Liver (tissue), 9 donors: ENCODE measurements around the gene TTLL13. TPM values are rescaled to one million over a fixed set of nuclear protein-coding genes. Genes with fewer than 3 reads are reported as not detected.
A peak's percentile ranks its signal among the peaks of the same experiment; 100 is the strongest.

Source experiments
- DNase-seq: peaks from one replicate; pipeline ENCODE4 v3.0.0-alpha.2; 2017; ENCODE audit warnings: low spot score
- H3K27ac ChIP-seq, 2 donors: one replicate each; pipeline ENCODE4 v1.7.0; 2013; ENCODE audit warnings: inconsistent platforms in 2 of 2, low read length in 2 of 2, control low read depth in 1 of 2, low read depth in 1 of 2, mild to moderate bottlenecking in 1 of 2
- H3K27me3 ChIP-seq, 4 donors: one replicate each; pipeline versions ENCODE4 v1.6.1 to v1.7.0; 2013; ENCODE audit warnings: low read length in 3 of 4, inconsistent platforms in 1 of 4, mild to moderate bottlenecking in 1 of 4, moderate library complexity in 1 of 4; ENCODE audit not compliant: control insufficient read depth in 4 of 4, insufficient read depth in 4 of 4
- H3K36me3 ChIP-seq, 4 donors: one replicate each; pipeline versions ENCODE4 v1.6.1 to v1.7.0; 2013; ENCODE audit warnings: low read length in 3 of 4, mild to moderate bottlenecking in 3 of 4, low read depth in 1 of 4, moderate library complexity in 1 of 4; ENCODE audit not compliant: control insufficient read depth in 4 of 4, insufficient read depth in 3 of 4
- H3K4me1 ChIP-seq, 4 donors: one replicate each; pipeline versions ENCODE4 v1.6.1 to v1.7.0; 2013; ENCODE audit warnings: low read length in 3 of 4, mild to moderate bottlenecking in 3 of 4, moderate library complexity in 1 of 4; ENCODE audit not compliant: control insufficient read depth in 4 of 4, insufficient read depth in 4 of 4
- H3K4me3 ChIP-seq, 3 donors: one replicate each; pipeline versions ENCODE4 v1.6.1 to v1.7.0; 2013; ENCODE audit warnings: low read length in 3 of 3, control low read depth in 1 of 3, low read depth in 1 of 3, mild to moderate bottlenecking in 1 of 3
- H3K9ac ChIP-seq, 2 donors: one replicate each; pipeline ENCODE4 v1.7.0; 2013; ENCODE audit warnings: low read length in 2 of 2, mild to moderate bottlenecking in 2 of 2, moderate library complexity in 2 of 2, control low read depth in 1 of 2, low read depth in 1 of 2
- H3K9me3 ChIP-seq, 4 donors: one replicate each; pipeline versions ENCODE4 v1.6.1 to v1.7.0; 2013; ENCODE audit warnings: low read length in 3 of 4; ENCODE audit not compliant: control insufficient read depth in 4 of 4
- EGR1 ChIP-seq, 2 donors: IDR thresholded peaks; 2 replicates each; pipeline ENCODE4 v1.6.1; 2016 to 2018; ENCODE audit warnings: antibody characterized with exemption in 2 of 2, low read depth in 2 of 2
- FOXA1 ChIP-seq: IDR thresholded peaks from 2 replicates; pipeline ENCODE4 v1.6.1; 2016; ENCODE audit warnings: antibody characterized with exemption
- FOXA2 ChIP-seq: IDR thresholded peaks from 2 replicates; pipeline ENCODE4 v1.6.1; 2016; ENCODE audit warnings: antibody characterized with exemption
- GABPA ChIP-seq, 2 donors: IDR thresholded peaks in 1 of 2; conservative IDR thresholded peaks in 1 of 2; 2 replicates each; pipeline ENCODE4 v1.6.1; 2016; ENCODE audit warnings: antibody characterized with exemption in 2 of 2, mild to moderate bottlenecking in 1 of 2, moderate library complexity in 1 of 2
- HNF4A ChIP-seq, 2 donors: conservative IDR thresholded peaks; 2 replicates each; pipeline ENCODE4 v1.6.1; 2016; ENCODE audit warnings: antibody characterized with exemption in 2 of 2, mild to moderate bottlenecking in 2 of 2
- HNF4G ChIP-seq: IDR thresholded peaks from 2 replicates; pipeline ENCODE4 v1.6.1; 2016; ENCODE audit warnings: antibody characterized with exemption
- JUND ChIP-seq, 2 donors: IDR thresholded peaks; 2 replicates each; pipeline ENCODE4 v1.6.1; 2016; ENCODE audit warnings: antibody characterized with exemption in 2 of 2
- NR2F2 ChIP-seq: IDR thresholded peaks from 2 replicates; pipeline ENCODE4 v1.6.1; 2016; ENCODE audit warnings: antibody characterized with exemption
- RAD21 ChIP-seq, 2 donors: IDR thresholded peaks; 2 replicates each; pipeline ENCODE4 v1.6.1; 2016; ENCODE audit warnings: antibody characterized with exemption in 2 of 2, mild to moderate bottlenecking in 2 of 2
- RXRA ChIP-seq, 2 donors: IDR thresholded peaks; 2 replicates each; pipeline ENCODE4 v1.6.1; 2017 to 2018; ENCODE audit warnings: antibody characterized with exemption in 2 of 2, mild to moderate bottlenecking in 1 of 2
- SP1 ChIP-seq: IDR thresholded peaks from 2 replicates; pipeline ENCODE4 v1.6.1; 2018; ENCODE audit warnings: antibody characterized with exemption, mild to moderate bottlenecking
- TAF1 ChIP-seq: conservative IDR thresholded peaks from 2 replicates; pipeline ENCODE4 v1.6.1; 2016; ENCODE audit warnings: antibody characterized with exemption, mild to moderate bottlenecking
- YY1 ChIP-seq: IDR thresholded peaks from 2 replicates; pipeline ENCODE4 v1.6.1; 2016; ENCODE audit warnings: antibody characterized with exemption, mild to moderate bottlenecking
- WGBS: extraction: QIAGEN DNeasy Blood & Tissue Kit; methylation state at CpG from one replicate; pipeline ENCODE4 v1.1.7; 2013; 5-methylcytosine and 5-hydroxymethylcytosine counted together
- polyA plus RNA-seq, 2 donors: library from polyadenylated mRNA; stranded (reverse) in 1 of 2; unstranded in 1 of 2; fragments of 200-250 nt in 1 of 2; fragments of >200 nt in 1 of 2; fragmentation: Nextera tagmentation in 1 of 2; extraction: Ambion mirVana in 1 of 2; gene quantifications; one replicate each; pipeline versions ENCODE4 v1.2.1 to v1.2.3, GENCODE V29; 2013 to 2015
- total RNA-seq, 2 donors: library from RNA; depleted of rRNA; stranded (reverse); fragments of >200 nt; gene quantifications; one replicate each; pipeline ENCODE4 v1.2.3, GENCODE V29; 2014
- TF ChIP-seq, protein P1 (sequence below): IDR thresholded peaks from 2 replicates; pipeline ENCODE4 v1.6.1; 2016; ENCODE audit warnings: antibody characterized with exemption
- TF ChIP-seq, protein P2 (sequence below): fragments of 150-350 bp; IDR thresholded peaks from 2 replicates; pipeline ENCODE4 v1.5.1; 2017; ENCODE audit warnings: improper control_type of control experiment, low read depth, low read length; ENCODE audit not compliant: missing input control
- TF ChIP-seq, protein P3 (sequence below): IDR thresholded peaks from 2 replicates; pipeline ENCODE4 v1.6.1; 2016; ENCODE audit warnings: antibody characterized with exemption
- TF ChIP-seq, protein P4 (sequence below): IDR thresholded peaks from 2 replicates; pipeline ENCODE4 v1.6.1; 2016; ENCODE audit warnings: antibody characterized with exemption, mild to moderate bottlenecking
- TF ChIP-seq, protein P5 (sequence below): IDR thresholded peaks from 2 replicates; pipeline ENCODE4 v1.6.1; 2016; ENCODE audit warnings: antibody characterized with exemption
- donor health status: healthy.
- donor health status: healthy.
- donor health status: healthy.
- donor health status: healthy.
- donor health status: healthy.

Gene TTLL13
- total and polyA plus RNA-seq, 4 donors = 0.08 to 0.17 TPM; not detected in 2

DNA sequence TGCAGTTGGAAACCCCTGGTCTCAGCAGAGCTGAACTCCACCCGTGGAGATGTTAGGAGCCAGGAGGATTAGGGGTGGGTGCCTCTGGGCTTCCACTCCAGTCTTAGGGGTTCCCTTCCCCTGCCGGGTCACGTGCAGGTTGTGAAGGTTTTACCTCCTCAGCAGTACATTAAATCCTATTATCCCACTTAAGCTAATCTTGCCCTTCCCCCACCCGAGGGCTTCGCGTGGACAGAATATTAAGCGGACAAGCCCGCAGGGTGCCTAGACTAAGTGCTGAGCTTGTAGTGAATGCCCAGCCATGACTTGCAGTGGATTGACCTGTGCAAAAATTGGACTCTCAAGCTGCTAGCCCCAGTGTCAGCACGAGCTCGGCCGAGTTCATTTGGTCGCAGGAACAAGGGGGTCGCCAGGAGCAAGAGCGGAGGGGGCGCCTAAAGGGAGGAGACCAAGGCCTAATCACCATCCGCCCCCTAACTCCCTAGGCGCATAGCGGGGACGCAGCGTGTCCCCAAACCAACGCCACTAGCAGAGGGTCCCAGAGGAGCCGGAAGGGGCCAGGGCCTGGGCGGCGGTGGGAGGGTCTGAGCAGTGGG, 48.7 kb upstream of the TTLL13 start (continued):
- TF ChIP-seq GABPA (IDR thresholded peaks at IDR 0.05 in 1 of 2, conservative IDR thresholded peaks at IDR 0.05 in 1 of 2) (no peak), FOXA1 (no peak), EGR1 (IDR thresholded peaks at IDR 0.05; ENCODE audit: low read depth in 2 of 2) (no peak)
- TF ChIP-seq, protein P1, sequence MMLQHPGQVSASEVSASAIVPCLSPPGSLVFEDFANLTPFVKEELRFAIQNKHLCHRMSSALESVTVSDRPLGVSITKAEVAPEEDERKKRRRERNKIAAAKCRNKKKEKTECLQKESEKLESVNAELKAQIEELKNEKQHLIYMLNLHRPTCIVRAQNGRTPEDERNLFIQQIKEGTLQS = no peak

DNA sequence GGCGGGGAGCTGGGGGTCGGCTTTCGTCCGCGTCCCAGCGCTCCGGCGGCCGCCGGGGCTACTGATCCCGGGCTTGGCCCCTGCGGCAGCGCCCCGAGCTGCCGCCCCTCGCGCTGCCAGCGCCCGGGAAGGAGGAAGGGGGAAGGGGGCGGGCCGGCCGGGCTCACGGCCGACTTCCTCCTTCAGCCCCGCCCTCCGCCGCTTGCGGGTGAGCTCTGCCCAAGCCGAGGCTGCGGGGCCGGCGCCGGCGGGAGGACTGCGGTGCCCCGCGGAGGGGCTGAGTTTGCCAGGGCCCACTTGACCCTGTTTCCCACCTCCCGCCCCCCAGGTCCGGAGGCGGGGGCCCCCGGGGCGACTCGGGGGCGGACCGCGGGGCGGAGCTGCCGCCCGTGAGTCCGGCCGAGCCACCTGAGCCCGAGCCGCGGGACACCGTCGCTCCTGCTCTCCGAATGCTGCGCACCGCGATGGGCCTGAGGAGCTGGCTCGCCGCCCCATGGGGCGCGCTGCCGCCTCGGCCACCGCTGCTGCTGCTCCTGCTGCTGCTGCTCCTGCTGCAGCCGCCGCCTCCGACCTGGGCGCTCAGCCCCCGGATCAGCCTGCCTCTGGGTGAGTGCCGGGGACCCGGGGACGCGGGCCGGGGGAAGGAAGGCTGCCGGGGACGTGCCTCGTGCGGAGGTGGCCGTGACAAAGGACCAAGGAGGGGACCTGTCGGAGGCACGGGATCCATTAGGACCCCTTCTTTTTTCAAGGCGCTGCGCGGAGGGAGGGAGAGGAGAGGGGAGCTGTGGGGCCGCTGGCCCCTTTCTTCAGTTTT, 48.0 kb upstream of the TTLL13 start, which contains the start of gene SEMA4B:
Gene SEMA4B (plus strand): TSS at position 201 of the 814 bp plus-strand sequence. CDS start 249 bp downstream, at position 450.
- H3K4me3 ChIP-seq = peak within 1 kb of the TSS; percentile 60 to 77 (median 62)
- DNase-seq = peak; percentile 73
- 1% methylated on average over 88 of the region's 88 CpGs for WGBS
- H3K36me3 ChIP-seq = peaks cover 0 to 13% (median 3%) of the 10 kb centered on the region in 4 donors
- H3K9ac ChIP-seq = peak within 1 kb of the TSS; percentile 30 to 42
- H3K27me3 ChIP-seq = no peaks in the 10 kb centered on the region
- peaks cover 15 to 38% (median 26%) of the 10 kb centered on the region in 4 donors for H3K4me1 ChIP-seq
- peak within 1 kb of the TSS; percentile 49 to 69 for H3K27ac ChIP-seq
- TF ChIP-seq HNF4G (no peak), YY1 (no peak), RAD21 (IDR thresholded peaks at IDR 0.05) (no peak), NR2F2 (no peak), GABPA (IDR thresholded peaks at IDR 0.05 in 1 of 2, conservative IDR thresholded peaks at IDR 0.05 in 1 of 2) (no peak), FOXA1 (no peak), FOXA2 (no peak), TAF1 (no peak), SP1 (no peak), RXRA (IDR thresholded peaks at IDR 0.05) (no peak), HNF4A (conservative IDR thresholded peaks at IDR 0.05) (no peak), EGR1 (IDR thresholded peaks at IDR 0.05; ENCODE audit: low read depth in 2 of 2) (no peak), JUND (IDR thresholded peaks at IDR 0.05) (no peak)
- TF ChIP-seq, protein P2, sequence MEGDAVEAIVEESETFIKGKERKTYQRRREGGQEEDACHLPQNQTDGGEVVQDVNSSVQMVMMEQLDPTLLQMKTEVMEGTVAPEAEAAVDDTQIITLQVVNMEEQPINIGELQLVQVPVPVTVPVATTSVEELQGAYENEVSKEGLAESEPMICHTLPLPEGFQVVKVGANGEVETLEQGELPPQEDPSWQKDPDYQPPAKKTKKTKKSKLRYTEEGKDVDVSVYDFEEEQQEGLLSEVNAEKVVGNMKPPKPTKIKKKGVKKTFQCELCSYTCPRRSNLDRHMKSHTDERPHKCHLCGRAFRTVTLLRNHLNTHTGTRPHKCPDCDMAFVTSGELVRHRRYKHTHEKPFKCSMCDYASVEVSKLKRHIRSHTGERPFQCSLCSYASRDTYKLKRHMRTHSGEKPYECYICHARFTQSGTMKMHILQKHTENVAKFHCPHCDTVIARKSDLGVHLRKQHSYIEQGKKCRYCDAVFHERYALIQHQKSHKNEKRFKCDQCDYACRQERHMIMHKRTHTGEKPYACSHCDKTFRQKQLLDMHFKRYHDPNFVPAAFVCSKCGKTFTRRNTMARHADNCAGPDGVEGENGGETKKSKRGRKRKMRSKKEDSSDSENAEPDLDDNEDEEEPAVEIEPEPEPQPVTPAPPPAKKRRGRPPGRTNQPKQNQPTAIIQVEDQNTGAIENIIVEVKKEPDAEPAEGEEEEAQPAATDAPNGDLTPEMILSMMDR = no peak
- TF ChIP-seq, protein P3, sequence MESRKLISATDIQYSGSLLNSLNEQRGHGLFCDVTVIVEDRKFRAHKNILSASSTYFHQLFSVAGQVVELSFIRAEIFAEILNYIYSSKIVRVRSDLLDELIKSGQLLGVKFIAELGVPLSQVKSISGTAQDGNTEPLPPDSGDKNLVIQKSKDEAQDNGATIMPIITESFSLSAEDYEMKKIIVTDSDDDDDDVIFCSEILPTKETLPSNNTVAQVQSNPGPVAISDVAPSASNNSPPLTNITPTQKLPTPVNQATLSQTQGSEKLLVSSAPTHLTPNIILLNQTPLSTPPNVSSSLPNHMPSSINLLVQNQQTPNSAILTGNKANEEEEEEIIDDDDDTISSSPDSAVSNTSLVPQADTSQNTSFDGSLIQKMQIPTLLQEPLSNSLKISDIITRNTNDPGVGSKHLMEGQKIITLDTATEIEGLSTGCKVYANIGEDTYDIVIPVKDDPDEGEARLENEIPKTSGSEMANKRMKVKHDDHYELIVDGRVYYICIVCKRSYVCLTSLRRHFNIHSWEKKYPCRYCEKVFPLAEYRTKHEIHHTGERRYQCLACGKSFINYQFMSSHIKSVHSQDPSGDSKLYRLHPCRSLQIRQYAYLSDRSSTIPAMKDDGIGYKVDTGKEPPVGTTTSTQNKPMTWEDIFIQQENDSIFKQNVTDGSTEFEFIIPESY = no peak
- TF ChIP-seq, protein P4, sequence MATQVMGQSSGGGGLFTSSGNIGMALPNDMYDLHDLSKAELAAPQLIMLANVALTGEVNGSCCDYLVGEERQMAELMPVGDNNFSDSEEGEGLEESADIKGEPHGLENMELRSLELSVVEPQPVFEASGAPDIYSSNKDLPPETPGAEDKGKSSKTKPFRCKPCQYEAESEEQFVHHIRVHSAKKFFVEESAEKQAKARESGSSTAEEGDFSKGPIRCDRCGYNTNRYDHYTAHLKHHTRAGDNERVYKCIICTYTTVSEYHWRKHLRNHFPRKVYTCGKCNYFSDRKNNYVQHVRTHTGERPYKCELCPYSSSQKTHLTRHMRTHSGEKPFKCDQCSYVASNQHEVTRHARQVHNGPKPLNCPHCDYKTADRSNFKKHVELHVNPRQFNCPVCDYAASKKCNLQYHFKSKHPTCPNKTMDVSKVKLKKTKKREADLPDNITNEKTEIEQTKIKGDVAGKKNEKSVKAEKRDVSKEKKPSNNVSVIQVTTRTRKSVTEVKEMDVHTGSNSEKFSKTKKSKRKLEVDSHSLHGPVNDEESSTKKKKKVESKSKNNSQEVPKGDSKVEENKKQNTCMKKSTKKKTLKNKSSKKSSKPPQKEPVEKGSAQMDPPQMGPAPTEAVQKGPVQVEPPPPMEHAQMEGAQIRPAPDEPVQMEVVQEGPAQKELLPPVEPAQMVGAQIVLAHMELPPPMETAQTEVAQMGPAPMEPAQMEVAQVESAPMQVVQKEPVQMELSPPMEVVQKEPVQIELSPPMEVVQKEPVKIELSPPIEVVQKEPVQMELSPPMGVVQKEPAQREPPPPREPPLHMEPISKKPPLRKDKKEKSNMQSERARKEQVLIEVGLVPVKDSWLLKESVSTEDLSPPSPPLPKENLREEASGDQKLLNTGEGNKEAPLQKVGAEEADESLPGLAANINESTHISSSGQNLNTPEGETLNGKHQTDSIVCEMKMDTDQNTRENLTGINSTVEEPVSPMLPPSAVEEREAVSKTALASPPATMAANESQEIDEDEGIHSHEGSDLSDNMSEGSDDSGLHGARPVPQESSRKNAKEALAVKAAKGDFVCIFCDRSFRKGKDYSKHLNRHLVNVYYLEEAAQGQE = no peak
- TF ChIP-seq, protein P5, sequence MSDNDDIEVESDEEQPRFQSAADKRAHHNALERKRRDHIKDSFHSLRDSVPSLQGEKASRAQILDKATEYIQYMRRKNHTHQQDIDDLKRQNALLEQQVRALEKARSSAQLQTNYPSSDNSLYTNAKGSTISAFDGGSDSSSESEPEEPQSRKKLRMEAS = no peak
- TF ChIP-seq, protein P1 = no peak
- H3K9me3 ChIP-seq = no peaks in the 10 kb centered on the region
